22Rv1 (cell line): ENCODE measurements around the gene SLC35A5.

Experiments used
- H3K27ac ChIP-seq: fragments of 450-650 bp; 2 replicates; pipeline ENCODE4 v1.5.1; 2017
- CTCF ChIP-seq: fragments of 450-650 bp; IDR thresholded peaks from 2 replicates; pipeline ENCODE4 v1.5.1; 2017; ENCODE audit warnings: mild to moderate bottlenecking
- ZFX ChIP-seq: fragments of 450-650 bp; IDR thresholded peaks from 2 replicates; pipeline ENCODE4 v1.6.1; 2017; ENCODE audit warnings: antibody characterized with exemption, borderline replicate concordance

The SLC35A5 gene

GRCh38 chr3:112579232-112579631, 17.4 kb downstream of the SLC35A5 start:
- H3K27ac ChIP-seq, result no peak overlapping the region
- TF ChIP-seq ZFX, result no peak
- TF ChIP-seq CTCF, result no peak

GRCh38 chr3:112579697-112580096, 17.9 kb downstream of the SLC35A5 start:
- no peak overlapping the region for H3K27ac ChIP-seq
- TF ChIP-seq ZFX (no peak), CTCF (no peak)

GRCh38 chr3:112582244-112582874, 20.5 kb downstream of the SLC35A5 start:
- H3K27ac ChIP-seq, result no peak overlapping the region
- peak; percentile 82 for TF ChIP-seq CTCF
- no peak for TF ChIP-seq ZFX

GRCh38 chr3:112583105-112583504, 21.3 kb downstream of the SLC35A5 start:
- no peak for TF ChIP-seq CTCF
- no peak for TF ChIP-seq ZFX
- H3K27ac ChIP-seq, result no peak overlapping the region

GRCh38 chr3:112585782-112586181, 23.9 kb downstream of the SLC35A5 start:
- TF ChIP-seq CTCF (no peak), ZFX (no peak)

GRCh38 chr3:112587336-112587735, 25.5 kb downstream of the SLC35A5 start:
- TF ChIP-seq ZFX (no peak), CTCF (no peak)
- no peak overlapping the region for H3K27ac ChIP-seq

More at GRCh38 chr3:112585782-112586181, 23.9 kb downstream of the SLC35A5 start:
- no peak overlapping the region for H3K27ac ChIP-seq

- TF ChIP-seq CTCF (no peak), ZFX (no peak)
- H3K27ac ChIP-seq, result no peak overlapping the region
Measured at GRCh38 chr3:112593258-112593657, 31.4 kb downstream of the SLC35A5 start.
